Body of pancreas (tissue), 4 donors: ENCODE data around the gene RPS19BP1. TPM values are rescaled to one million over a fixed set of nuclear protein-coding genes. Genes with fewer than 3 reads are reported as not detected.

Experiments
- ATAC-seq: fragments of 150-250 bp; one replicate; pipeline ENCODE4 v1.9.1; 2016
- DNase-seq, 4 donors: peaks; one replicate each; pipeline ENCODE4 v3.0.0-alpha.2; 2019
- H3K27ac ChIP-seq, 4 donors: fragments of 200-600 bp; sonication (generic); 1 replicate in 3 of 4; 2 replicates in 1 of 4; pipeline versions ENCODE4 v1.5.1 to v1.6.1; 2016 to 2019; ENCODE audit warnings: mild to moderate bottlenecking in 1 of 4, mixed read lengths in 1 of 4, moderate library complexity in 1 of 4
- H3K27me3 ChIP-seq, 2 donors: fragments of 200-600 bp; sonication (generic); one replicate each; pipeline ENCODE4 v1.6.0; 2016; ENCODE audit warnings: mild to moderate bottlenecking in 1 of 2
- H3K36me3 ChIP-seq, 2 donors: fragments of 200-600 bp; sonication (generic); replicated peaks in 1 of 2; 2 replicates each; pipeline ENCODE4 v1.5.1; 2016; ENCODE audit warnings: low read depth in 2 of 2; ENCODE audit not compliant: insufficient read depth in 1 of 2
- H3K4me1 ChIP-seq: fragments of 200-600 bp; sonication (generic); one replicate; pipeline ENCODE4 v1.6.0; 2016
- H3K4me3 ChIP-seq, 2 donors: fragments of 200-600 bp; sonication (generic); 1 replicate in 1 of 2; 2 replicates in 1 of 2; pipeline ENCODE4 v1.5.1; 2016 to 2019
- H3K9me3 ChIP-seq, 3 donors: fragments of 200-600 bp; sonication (generic); 1 replicate in 2 of 3; 2 replicates in 1 of 3; pipeline ENCODE4 v1.5.1; 2016
- POLR2A ChIP-seq, 3 donors: fragments of 450-650 bp; IDR thresholded peaks; one replicate each; pipeline ENCODE4 v1.6.1; 2016; ENCODE audit warnings: antibody characterized with exemption in 3 of 3, mild to moderate bottlenecking in 2 of 3
- WGBS, 2 donors: methylation state at CpG; one replicate each; pipeline ENCODE4 v1.1.5; 2017; 5-methylcytosine and 5-hydroxymethylcytosine counted together
- intact Hi-C: fragments of 100-400 bp; cut with DNase I; formaldehyde crosslinking; loops from one replicate; pipeline ENCODE4 v1.15.1; 2023
- total RNA-seq, 2 donors: library from RNA; depleted of rRNA; stranded (reverse); fragments of >200 nt; gene quantifications; one replicate each; pipeline ENCODE4 v1.1.0, GENCODE V29; 2016
- TF ChIP-seq, protein P1 (sequence below), 7 experiments: fragments of 450-650 bp in 4 of 7; fragments of 200-600 bp in 3 of 7; sonication (generic) in 3 of 7; IDR thresholded peaks; one replicate each; pipeline ENCODE4 v1.5.1; 2016 to 2019; ENCODE audit warnings: antibody characterized with exemption in 7 of 7

The RPS19BP1 gene
- total RNA-seq, 2 donors from 2014 or later: 87.2 to 141 TPM

DNA sequence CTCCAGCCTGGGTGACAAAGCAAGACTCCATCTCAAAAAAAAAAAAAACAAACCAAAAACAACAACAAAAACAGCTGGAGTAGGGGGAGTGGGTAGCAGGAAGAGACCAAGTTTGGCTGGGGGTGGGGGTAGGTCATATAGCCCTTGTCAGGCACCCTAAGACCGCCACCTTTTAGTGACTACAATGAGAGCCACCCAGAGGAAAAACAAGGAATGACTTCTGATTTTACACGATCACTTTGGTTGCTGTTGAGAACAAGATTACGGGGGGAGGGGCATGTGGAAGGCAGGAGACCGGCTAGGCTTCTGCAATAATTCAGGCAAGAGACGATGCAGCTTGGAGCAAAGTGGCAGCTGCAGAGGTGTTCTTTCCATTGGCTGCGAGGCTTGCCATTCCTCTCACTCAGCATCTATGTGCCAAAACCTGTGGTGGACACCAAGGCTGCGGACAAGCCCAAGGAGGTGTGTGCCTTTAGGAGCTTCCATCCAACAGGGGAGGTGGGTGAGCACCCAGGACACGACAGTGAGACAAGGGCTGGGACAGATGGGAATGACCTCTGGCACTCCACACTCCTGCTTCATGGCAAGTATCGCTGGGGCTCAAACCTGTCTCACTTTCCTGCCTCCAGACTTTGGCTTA, 1.7 kb downstream of the RPS19BP1 start:
- DNase-seq (peak in 1 of 4 donors; percentile 55), ATAC-seq (no peak)
- intact Hi-C loops: no loop called here
- Histone ChIP-seq H3K4me3 (no peak overlapping the region), H3K9me3 (no peaks in the 10 kb centered on the region), H3K4me1 (peaks cover 67% of the 10 kb centered on the region), H3K36me3 (no peaks in the 10 kb centered on the region), H3K27me3 (no peaks in the 10 kb centered on the region), H3K27ac (peak overlapping the region in 1 of 4 donors; percentile 29)
- TF ChIP-seq, protein P1, sequence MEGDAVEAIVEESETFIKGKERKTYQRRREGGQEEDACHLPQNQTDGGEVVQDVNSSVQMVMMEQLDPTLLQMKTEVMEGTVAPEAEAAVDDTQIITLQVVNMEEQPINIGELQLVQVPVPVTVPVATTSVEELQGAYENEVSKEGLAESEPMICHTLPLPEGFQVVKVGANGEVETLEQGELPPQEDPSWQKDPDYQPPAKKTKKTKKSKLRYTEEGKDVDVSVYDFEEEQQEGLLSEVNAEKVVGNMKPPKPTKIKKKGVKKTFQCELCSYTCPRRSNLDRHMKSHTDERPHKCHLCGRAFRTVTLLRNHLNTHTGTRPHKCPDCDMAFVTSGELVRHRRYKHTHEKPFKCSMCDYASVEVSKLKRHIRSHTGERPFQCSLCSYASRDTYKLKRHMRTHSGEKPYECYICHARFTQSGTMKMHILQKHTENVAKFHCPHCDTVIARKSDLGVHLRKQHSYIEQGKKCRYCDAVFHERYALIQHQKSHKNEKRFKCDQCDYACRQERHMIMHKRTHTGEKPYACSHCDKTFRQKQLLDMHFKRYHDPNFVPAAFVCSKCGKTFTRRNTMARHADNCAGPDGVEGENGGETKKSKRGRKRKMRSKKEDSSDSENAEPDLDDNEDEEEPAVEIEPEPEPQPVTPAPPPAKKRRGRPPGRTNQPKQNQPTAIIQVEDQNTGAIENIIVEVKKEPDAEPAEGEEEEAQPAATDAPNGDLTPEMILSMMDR (IDR thresholded peaks at IDR 0.05): peak in 4 of 7 experiments; percentile 7 to 42 (median 42)
- no peak for TF ChIP-seq POLR2A (IDR thresholded peaks at IDR 0.05)
- WGBS, 2 donors: 23 to 32% methylated on average over 9 of the region's 9 CpGs

DNA sequence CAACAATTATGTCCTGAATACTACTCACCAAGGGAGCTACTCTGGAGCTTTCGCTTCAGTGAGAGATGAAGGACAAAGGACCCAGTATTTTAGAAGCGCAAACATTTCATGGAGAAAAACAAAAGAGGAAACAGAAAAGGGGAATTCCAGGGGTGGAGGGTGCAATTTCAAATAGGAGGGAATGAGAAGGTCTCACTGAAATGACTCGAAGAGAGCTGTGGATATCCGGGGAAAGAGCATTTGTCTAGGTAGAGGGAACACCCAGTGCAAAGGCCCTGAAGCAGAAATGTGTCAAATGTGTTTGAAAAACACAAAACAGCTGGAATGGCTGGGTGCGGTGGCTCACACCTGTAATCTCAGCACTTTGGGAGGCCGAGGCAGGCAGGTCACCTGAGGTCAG, 2.4 kb downstream of the RPS19BP1 start:
- no peaks in the 10 kb centered on the region for H3K27me3 ChIP-seq
- no peaks in the 10 kb centered on the region for H3K9me3 ChIP-seq
- H3K27ac ChIP-seq: peak overlapping the region in 2 of 4 donors; percentile 21 to 29
- intact Hi-C loops: no loop called here
- 67 to 70% methylated on average over 6 of the region's 6 CpGs for WGBS, 2 donors
- peaks cover 67% of the 10 kb centered on the region for H3K4me1 ChIP-seq
- ATAC-seq (no peak), DNase-seq (no peak)
- no peak overlapping the region for H3K4me3 ChIP-seq
- TF ChIP-seq, protein P1 (IDR thresholded peaks at IDR 0.05): no peak
- no peak for TF ChIP-seq POLR2A (IDR thresholded peaks at IDR 0.05)
- no peaks in the 10 kb centered on the region for H3K36me3 ChIP-seq

DNA sequence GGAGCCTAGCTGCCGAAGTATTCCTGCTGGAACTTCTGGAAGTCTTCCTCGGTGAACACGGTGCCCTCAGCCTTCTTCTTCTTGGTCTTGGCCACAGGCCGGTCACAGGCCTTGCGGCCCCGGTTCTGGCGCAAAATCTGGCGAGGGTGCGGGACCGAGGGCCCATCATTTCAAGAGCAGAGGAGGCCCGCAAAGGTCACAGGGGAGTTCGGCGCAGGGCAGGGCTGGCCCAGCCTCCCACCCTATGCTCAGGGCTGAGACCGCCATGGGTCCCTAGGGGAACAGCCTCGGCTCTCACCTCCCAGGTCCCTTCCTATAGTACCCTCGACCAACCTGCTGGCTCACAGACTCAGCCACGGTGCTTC, 3.1 kb downstream of the RPS19BP1 start:
- ATAC-seq: no peak
- H3K4me1 ChIP-seq: peaks cover 67% of the 10 kb centered on the region
- intact Hi-C loops: no loop called here
- no peaks in the 10 kb centered on the region for H3K27me3 ChIP-seq
- 44 to 47% methylated on average over 7 to 17 of the region's 17 CpGs for WGBS, 2 donors
- no peaks in the 10 kb centered on the region for H3K9me3 ChIP-seq
- no peak overlapping the region for H3K4me3 ChIP-seq
- H3K36me3 ChIP-seq: no peaks in the 10 kb centered on the region
- peak overlapping the region in 2 of 4 donors; percentile 21 to 29 for H3K27ac ChIP-seq
- DNase-seq: no peak
- TF ChIP-seq, protein P1 (IDR thresholded peaks at IDR 0.05): no peak
- no peak for TF ChIP-seq POLR2A (IDR thresholded peaks at IDR 0.05)

DNA sequence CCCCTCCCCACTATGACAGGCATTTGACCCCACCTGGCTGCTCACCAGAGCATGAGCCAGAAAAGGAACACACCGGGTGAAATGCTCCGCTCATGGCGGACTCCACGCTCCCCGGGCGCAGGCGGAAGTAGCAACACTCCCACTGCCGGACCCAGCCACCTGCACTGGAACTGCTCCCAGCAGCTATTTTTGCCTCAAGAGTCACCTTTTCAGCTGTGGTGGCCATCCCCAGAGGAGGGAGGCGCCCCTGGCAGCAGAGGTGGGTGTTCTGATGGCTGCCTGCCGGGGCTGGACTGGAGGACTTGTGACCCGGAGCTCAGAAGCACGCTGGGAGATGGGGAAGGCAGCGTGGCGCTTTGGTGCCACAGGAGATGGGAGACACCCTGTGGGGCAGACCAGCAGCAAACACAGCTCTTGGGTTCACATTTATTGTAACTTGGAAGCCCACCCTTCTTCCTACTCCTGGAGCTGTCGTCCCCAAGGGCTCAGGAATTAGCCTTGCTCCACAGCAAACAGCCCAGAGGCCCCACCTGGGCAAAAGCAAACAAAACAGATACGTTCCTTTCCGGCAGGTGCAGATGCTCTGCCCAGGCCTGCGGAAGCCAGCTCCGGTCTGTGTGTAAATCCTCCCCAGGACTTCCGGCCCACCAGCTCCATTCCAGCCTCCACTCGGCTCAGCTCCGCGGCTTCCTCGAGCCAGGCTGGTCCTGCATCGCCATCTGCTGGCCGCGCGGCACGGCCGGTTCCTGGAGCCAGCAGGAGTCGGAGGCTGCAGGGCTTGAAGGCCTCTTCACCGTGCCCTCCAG, 3.7 kb downstream of the RPS19BP1 start:
- peaks cover 71% of the 10 kb centered on the region for H3K4me1 ChIP-seq
- DNase-seq (peak; percentile 92 to 94 (median 93)), ATAC-seq (peak; percentile 56)
- 13 to 25% methylated on average over 23 to 32 of the region's 32 CpGs for WGBS, 2 donors
- H3K27me3 ChIP-seq: no peaks in the 10 kb centered on the region
- peak overlapping the region in 3 of 4 donors; percentile 21 to 30 (median 29) for H3K27ac ChIP-seq
- H3K9me3 ChIP-seq: no peaks in the 10 kb centered on the region
- TF ChIP-seq POLR2A (IDR thresholded peaks at IDR 0.05): peak in 1 of 3 donors; percentile 28
- TF ChIP-seq, protein P1 (IDR thresholded peaks at IDR 0.05): peak; percentile 91 to 99 (median 99)
- H3K36me3 ChIP-seq: no peaks in the 10 kb centered on the region
- intact Hi-C loops: no loop called here
- no peak overlapping the region for H3K4me3 ChIP-seq
